Esophagus muscularis mucosa (tissue), 3 donors: ENCODE results near the gene TRIM50.

Experiments
- POLR2AphosphoS5 ChIP-seq, 2 donors: sonication (generic); formaldehyde crosslinking; IDR thresholded peaks; one replicate each; pipeline ENCODE4 v1.6.1; 2017; ENCODE audit warnings: antibody characterized with exemption in 2 of 2
- TF ChIP-seq, protein P1 (sequence below), 3 experiments: fragments of 200-600 bp in 2 of 3; fragments of 450-650 bp in 1 of 3; sonication (generic) in 2 of 3; IDR thresholded peaks; one replicate each; pipeline ENCODE4 v1.5.1; 2017 to 2019; ENCODE audit warnings: antibody characterized with exemption in 3 of 3, mild to moderate bottlenecking in 2 of 3, moderate library complexity in 1 of 3

DNA sequence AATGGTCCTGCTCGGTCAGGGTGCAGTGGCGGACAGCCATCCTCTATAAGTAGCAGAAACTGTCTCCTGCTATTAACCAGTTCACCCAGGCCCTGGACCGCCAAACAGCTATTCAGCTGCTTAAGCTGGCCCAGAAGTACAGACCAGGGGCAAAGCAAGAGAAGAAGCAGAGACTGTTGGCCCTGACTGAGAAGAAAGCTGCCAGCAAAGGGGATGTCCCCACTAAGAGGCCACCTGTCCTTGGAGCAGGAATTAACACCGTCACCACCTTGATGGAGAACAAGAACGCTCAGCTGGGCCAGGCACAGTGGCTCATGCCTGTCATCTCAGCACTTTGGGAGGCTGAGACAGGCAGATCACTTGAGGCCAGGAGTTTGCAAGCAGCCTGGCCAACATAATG lies 13.6 kb downstream of the TRIM50 start:
- TF ChIP-seq, protein P1, sequence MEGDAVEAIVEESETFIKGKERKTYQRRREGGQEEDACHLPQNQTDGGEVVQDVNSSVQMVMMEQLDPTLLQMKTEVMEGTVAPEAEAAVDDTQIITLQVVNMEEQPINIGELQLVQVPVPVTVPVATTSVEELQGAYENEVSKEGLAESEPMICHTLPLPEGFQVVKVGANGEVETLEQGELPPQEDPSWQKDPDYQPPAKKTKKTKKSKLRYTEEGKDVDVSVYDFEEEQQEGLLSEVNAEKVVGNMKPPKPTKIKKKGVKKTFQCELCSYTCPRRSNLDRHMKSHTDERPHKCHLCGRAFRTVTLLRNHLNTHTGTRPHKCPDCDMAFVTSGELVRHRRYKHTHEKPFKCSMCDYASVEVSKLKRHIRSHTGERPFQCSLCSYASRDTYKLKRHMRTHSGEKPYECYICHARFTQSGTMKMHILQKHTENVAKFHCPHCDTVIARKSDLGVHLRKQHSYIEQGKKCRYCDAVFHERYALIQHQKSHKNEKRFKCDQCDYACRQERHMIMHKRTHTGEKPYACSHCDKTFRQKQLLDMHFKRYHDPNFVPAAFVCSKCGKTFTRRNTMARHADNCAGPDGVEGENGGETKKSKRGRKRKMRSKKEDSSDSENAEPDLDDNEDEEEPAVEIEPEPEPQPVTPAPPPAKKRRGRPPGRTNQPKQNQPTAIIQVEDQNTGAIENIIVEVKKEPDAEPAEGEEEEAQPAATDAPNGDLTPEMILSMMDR (IDR thresholded peaks at IDR 0.05), result no peak
- no peak for TF ChIP-seq POLR2AphosphoS5 (IDR thresholded peaks at IDR 0.05)
